Parathyroid adenoma (tissue), 2 donors: ENCODE measurements around the gene KRTAP10-5.
"Not testable (repeated sequence)": the region's sequence is repeated elsewhere in the genome, so short reads cannot be mapped to it uniquely, and the experiment has no call there.

Experiments
- H2AFZ ChIP-seq: fragments of 300-600 bp; sonication (generic); one replicate; pipeline ENCODE4 v1.7.0; 2017; ENCODE audit warnings: antibody characterized with exemption, mild to moderate bottlenecking
- H3K27ac ChIP-seq: fragments of 300-600 bp; sonication (generic); one replicate; pipeline ENCODE4 v1.7.0; 2017
- H3K27me3 ChIP-seq: fragments of 300-600 bp; sonication (generic); one replicate; pipeline ENCODE4 v1.7.0; 2017; ENCODE audit warnings: low read length; ENCODE audit not compliant: control insufficient read depth, insufficient read depth
- H3K36me3 ChIP-seq: fragments of 300-600 bp; sonication (generic); one replicate; pipeline ENCODE4 v1.7.0; 2017; ENCODE audit warnings: low read length; ENCODE audit not compliant: control insufficient read depth, insufficient read depth
- H3K4me1 ChIP-seq: fragments of 300-600 bp; sonication (generic); one replicate; pipeline ENCODE4 v1.7.0; 2017; ENCODE audit warnings: control low read depth
- H3K4me2 ChIP-seq: fragments of 300-600 bp; sonication (generic); one replicate; pipeline ENCODE4 v1.7.0; 2017; ENCODE audit warnings: low read length
- H3K4me3 ChIP-seq: fragments of 300-600 bp; sonication (generic); one replicate; pipeline ENCODE4 v1.7.0; 2017; ENCODE audit warnings: low read depth, low read length
- H3K79me2 ChIP-seq: fragments of 300-600 bp; sonication (generic); one replicate; pipeline ENCODE4 v1.7.0; 2017; ENCODE audit warnings: control low read depth
- H3K9ac ChIP-seq: fragments of 300-600 bp; sonication (generic); one replicate; pipeline ENCODE4 v1.7.0; 2017; ENCODE audit warnings: mild to moderate bottlenecking
- H3K9me3 ChIP-seq: fragments of 300-600 bp; sonication (generic); one replicate; pipeline ENCODE4 v1.7.0; 2017; ENCODE audit warnings: low read length; ENCODE audit not compliant: control insufficient read depth
- CTCF ChIP-seq: fragments of 300-600 bp; sonication (generic); IDR thresholded peaks from one replicate; pipeline ENCODE4 v1.7.0; 2017; ENCODE audit warnings: antibody characterized with exemption, mild to moderate bottlenecking
- donor health status: primary hyperparathyroidism.

The KRTAP10-5 gene

GRCh38 chr21:44594406-44594916 lies 14.1 kb upstream of the KRTAP10-5 start:
- Histone ChIP-seq H2AFZ (no peak overlapping the region), H3K36me3 (no peaks in the 10 kb centered on the region), H3K79me2 (no peaks in the 10 kb centered on the region), H3K9me3 (no peaks in the 10 kb centered on the region), H3K27me3 (no peaks in the 10 kb centered on the region), H3K27ac (no peak overlapping the region), H3K4me1 (no peaks in the 10 kb centered on the region), H3K4me2 (no peak overlapping the region), H3K4me3 (no peak overlapping the region), H3K9ac (no peak overlapping the region)
- no peak for TF ChIP-seq CTCF

- no peaks in the 10 kb centered on the region for H3K4me1 ChIP-seq
- H3K9ac ChIP-seq: no peak overlapping the region
- no peaks in the 10 kb centered on the region for H3K36me3 ChIP-seq
- H3K4me2 ChIP-seq: no peak overlapping the region
- TF ChIP-seq CTCF: no peak
- H3K79me2 ChIP-seq: no peaks in the 10 kb centered on the region
- no peaks in the 10 kb centered on the region for H3K27me3 ChIP-seq
- no peak overlapping the region for H3K27ac ChIP-seq
- no peak overlapping the region for H2AFZ ChIP-seq
- no peak overlapping the region for H3K4me3 ChIP-seq
- H3K9me3 ChIP-seq: no peaks in the 10 kb centered on the region
Observed at GRCh38 chr21:44593598-44594405, 13.4 kb upstream of the KRTAP10-5 start.

- H3K36me3 ChIP-seq: no peaks in the 10 kb centered on the region
- no peaks in the 10 kb centered on the region for H3K4me1 ChIP-seq
- no peaks in the 10 kb centered on the region for H3K79me2 ChIP-seq
- H3K4me2 ChIP-seq: no peak within 1 kb of the TSS
- H3K27ac ChIP-seq: no peak within 1 kb of the TSS
- no peaks in the 10 kb centered on the region for H3K27me3 ChIP-seq
- no peak within 1 kb of the TSS for H3K9ac ChIP-seq
- H3K4me3 ChIP-seq: no peak within 1 kb of the TSS
- no peak within 1 kb of the TSS for H2AFZ ChIP-seq
- H3K9me3 ChIP-seq: no peaks in the 10 kb centered on the region
- TF ChIP-seq CTCF: no peak
Observed at GRCh38 chr21:44592446-44593311, 12.3 kb upstream of the KRTAP10-5 start, which contains the start of gene KRTAP10-6. Gene KRTAP10-6, minus strand, starts transcription at chr21:44592505. Its CDS starts 21 bp downstream, at chr21:44592484.

GRCh38 chr21:44591801-44592130 lies 11.4 kb upstream of the KRTAP10-5 start:
- H3K27ac ChIP-seq, H3K9me3 ChIP-seq, H3K4me3 ChIP-seq, H3K9ac ChIP-seq, H2AFZ ChIP-seq, H3K4me1 ChIP-seq, H3K27me3 ChIP-seq, H3K4me2 ChIP-seq, H3K79me2 ChIP-seq, H3K36me3 ChIP-seq: not testable (repeated sequence)

- H3K79me2 ChIP-seq, H3K27ac ChIP-seq, H3K36me3 ChIP-seq, H3K4me2 ChIP-seq, H3K9me3 ChIP-seq, H3K9ac ChIP-seq, H3K27me3 ChIP-seq, H3K4me3 ChIP-seq, H2AFZ ChIP-seq, H3K4me1 ChIP-seq: not testable (repeated sequence)
Observed at GRCh38 chr21:44590897-44591800, 10.7 kb upstream of the KRTAP10-5 start.
